Neural progenitor cell (in vitro differentiated cells): ENCODE data around the gene BRD2. TPM values are rescaled to one million over a fixed set of nuclear protein-coding genes. Genes with fewer than 3 reads are reported as not detected.

ENCODE experiments used
- DNase-seq: peaks from one replicate; pipeline ENCODE4 v3.0.0-alpha.2; 2016; ENCODE audit warnings: low spot score
- H2AFZ ChIP-seq: fragments of 200-600 bp; sonication (generic); replicated peaks from 2 replicates; pipeline ENCODE4 v1.6.1; 2016; ENCODE audit warnings: antibody characterized with exemption
- H3F3A ChIP-seq: fragments of 200-600 bp; sonication (generic); 2 replicates; pipeline ENCODE4 v1.6.1; 2016; ENCODE audit warnings: antibody characterized with exemption, low read depth
- H3K27ac ChIP-seq: fragments of 200-600 bp; sonication (generic); 2 replicates; pipeline ENCODE4 v1.5.1; 2016; ENCODE audit warnings: mild to moderate bottlenecking
- H3K27me3 ChIP-seq: fragments of 200-600 bp; sonication (generic); 2 replicates; pipeline ENCODE4 v1.6.1; 2016; ENCODE audit warnings: mild to moderate bottlenecking, moderate library complexity
- H3K36me3 ChIP-seq: fragments of 200-600 bp; sonication (generic); 2 replicates; pipeline ENCODE4 v1.5.1; 2016
- H3K4me1 ChIP-seq: fragments of 200-600 bp; sonication (generic); 2 replicates; pipeline ENCODE4 v1.6.1; 2016; ENCODE audit warnings: mixed run types
- H3K4me2 ChIP-seq: fragments of 200-600 bp; sonication (generic); 2 replicates; pipeline ENCODE4 v1.6.1; 2016
- H3K4me3 ChIP-seq: fragments of 200-600 bp; sonication (generic); 2 replicates; pipeline ENCODE4 v1.5.1; 2016
- H3K79me2 ChIP-seq: fragments of 200-600 bp; sonication (generic); 2 replicates; pipeline ENCODE4 v1.6.1; 2016; ENCODE audit warnings: low read depth
- H3K9ac ChIP-seq: fragments of 200-600 bp; sonication (generic); 2 replicates; pipeline ENCODE4 v1.6.1; 2016
- H3K9me3 ChIP-seq: fragments of 200-600 bp; sonication (generic); 2 replicates; pipeline ENCODE4 v1.5.1; 2016; ENCODE audit warnings: low read depth
- H4K20me1 ChIP-seq: fragments of 200-600 bp; sonication (generic); 2 replicates; pipeline ENCODE4 v1.6.1; 2016; ENCODE audit warnings: low read depth
- H3K27ac Mint-ChIP-seq: 3 replicates; pipeline ENCODE4 v1.8.0; 2021; ENCODE audit warnings: mixed read lengths
- H3K27me3 Mint-ChIP-seq: 2 replicates; pipeline ENCODE4 v1.8.0; 2022; ENCODE audit warnings: low read depth, mild to moderate bottlenecking, inconsistent platforms, moderate library complexity, mixed read lengths; ENCODE audit not compliant: insufficient read depth
- H3K36me3 Mint-ChIP-seq: 3 replicates; pipeline ENCODE4 v1.8.0; 2021; ENCODE audit warnings: mixed read lengths
- H3K4me1 Mint-ChIP-seq: 3 replicates; pipeline ENCODE4 v1.8.0; 2021; ENCODE audit warnings: mixed read lengths
- H3K4me3 Mint-ChIP-seq: 3 replicates; pipeline ENCODE4 v1.8.0; 2021; ENCODE audit warnings: mild to moderate bottlenecking, moderate library complexity, mixed read lengths
- H3K9me3 Mint-ChIP-seq: 3 replicates; pipeline ENCODE4 v1.8.0; 2020; ENCODE audit warnings: mixed read lengths
- EZH2 ChIP-seq: fragments of 200-600 bp; sonication (generic); IDR thresholded peaks from 2 replicates; pipeline ENCODE4 v1.6.1; 2017; ENCODE audit warnings: antibody characterized with exemption, mild to moderate bottlenecking, moderate library complexity
- EZH2phosphoT487 ChIP-seq: fragments of 200-600 bp; sonication (generic); IDR thresholded peaks from 2 replicates; pipeline ENCODE4 v1.6.1; 2017; ENCODE audit warnings: antibody characterized with exemption
- total RNA-seq: library from RNA; depleted of rRNA; stranded (reverse); fragments of >200 nt; gene quantifications from 2 replicates; pipeline ENCODE4 v1.2.3, GENCODE V29; 2015; ENCODE audit warnings: low replicate concordance
- TF ChIP-seq, protein P1 (sequence below): fragments of 200-600 bp; sonication (generic); IDR thresholded peaks from 2 replicates; pipeline ENCODE4 v1.5.1; 2017; ENCODE audit warnings: antibody characterized with exemption, mild to moderate bottlenecking

The BRD2 gene
- total RNA-seq, 1 donor from 2014 or later, result 202 TPM

DNA sequence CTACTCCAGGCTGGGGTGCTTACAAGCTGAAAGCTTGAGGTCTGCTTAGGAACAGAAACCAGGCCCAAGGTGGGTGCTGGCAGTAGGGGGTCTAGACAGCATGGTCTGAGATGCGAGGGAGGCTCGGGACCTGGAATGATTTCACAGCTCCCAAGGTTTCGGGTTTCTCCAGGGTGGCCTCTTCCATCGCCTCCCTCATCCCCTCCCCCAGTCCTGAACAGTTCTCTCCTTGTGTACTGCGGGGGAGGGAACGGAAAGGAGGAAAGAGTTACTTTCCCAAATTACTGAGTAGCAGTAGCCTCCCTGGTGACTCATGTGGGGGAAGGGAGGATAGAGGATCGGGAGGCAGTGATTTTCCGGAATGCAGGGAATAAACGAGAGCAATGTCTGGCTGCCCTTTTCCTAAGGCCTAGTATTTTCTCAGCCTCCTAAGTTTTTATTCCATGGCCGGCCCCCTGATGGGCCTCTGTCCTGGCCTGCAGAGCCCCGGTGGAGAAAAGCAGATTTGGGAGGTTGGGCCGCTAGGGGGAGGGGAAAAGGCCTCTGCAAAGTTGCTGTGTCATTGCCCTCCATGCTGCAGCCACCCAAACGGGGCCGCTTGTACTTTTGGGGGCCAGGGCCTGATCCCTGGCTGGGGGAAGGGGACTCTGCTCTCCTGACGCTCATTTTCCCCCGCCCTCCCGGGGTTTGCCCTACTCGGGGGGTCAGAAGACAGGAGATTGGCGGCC, 1.5 kb downstream of the BRD2 start:
- peaks cover 37% of the 10 kb centered on the region for H4K20me1 ChIP-seq
- peak; percentile 92 for DNase-seq
- TF ChIP-seq EZH2 (no peak), EZH2phosphoT487 (no peak)
- TF ChIP-seq, protein P1, sequence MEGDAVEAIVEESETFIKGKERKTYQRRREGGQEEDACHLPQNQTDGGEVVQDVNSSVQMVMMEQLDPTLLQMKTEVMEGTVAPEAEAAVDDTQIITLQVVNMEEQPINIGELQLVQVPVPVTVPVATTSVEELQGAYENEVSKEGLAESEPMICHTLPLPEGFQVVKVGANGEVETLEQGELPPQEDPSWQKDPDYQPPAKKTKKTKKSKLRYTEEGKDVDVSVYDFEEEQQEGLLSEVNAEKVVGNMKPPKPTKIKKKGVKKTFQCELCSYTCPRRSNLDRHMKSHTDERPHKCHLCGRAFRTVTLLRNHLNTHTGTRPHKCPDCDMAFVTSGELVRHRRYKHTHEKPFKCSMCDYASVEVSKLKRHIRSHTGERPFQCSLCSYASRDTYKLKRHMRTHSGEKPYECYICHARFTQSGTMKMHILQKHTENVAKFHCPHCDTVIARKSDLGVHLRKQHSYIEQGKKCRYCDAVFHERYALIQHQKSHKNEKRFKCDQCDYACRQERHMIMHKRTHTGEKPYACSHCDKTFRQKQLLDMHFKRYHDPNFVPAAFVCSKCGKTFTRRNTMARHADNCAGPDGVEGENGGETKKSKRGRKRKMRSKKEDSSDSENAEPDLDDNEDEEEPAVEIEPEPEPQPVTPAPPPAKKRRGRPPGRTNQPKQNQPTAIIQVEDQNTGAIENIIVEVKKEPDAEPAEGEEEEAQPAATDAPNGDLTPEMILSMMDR, result peak; percentile 60
- peak overlapping the region; percentile 100 for H3K27ac ChIP-seq
- Mint-ChIP-seq H3K36me3 (peaks cover 19% of the 10 kb centered on the region), H3K4me1 (peaks cover 29% of the 10 kb centered on the region), H3K4me3 (peak overlapping the region; percentile 94), H3K9me3 (no peaks in the 10 kb centered on the region), H3K27me3 (peaks cover 11% of the 10 kb centered on the region), H3K27ac (peak overlapping the region; percentile 100)
- H3K79me2 ChIP-seq, result peaks cover 82% of the 10 kb centered on the region
- H3F3A ChIP-seq, result peaks cover 66% of the 10 kb centered on the region
- H3K27me3 ChIP-seq, result no peaks in the 10 kb centered on the region
- peak overlapping the region; percentile 82 for H3K4me2 ChIP-seq
- peak overlapping the region; percentile 90 for H3K9ac ChIP-seq
- peaks cover 12% of the 10 kb centered on the region for H3K4me1 ChIP-seq
- peak overlapping the region; percentile 68 for H3K4me3 ChIP-seq
- H3K36me3 ChIP-seq, result peaks cover 7% of the 10 kb centered on the region
- no peaks in the 10 kb centered on the region for H3K9me3 ChIP-seq
- H2AFZ ChIP-seq, result no peak overlapping the region

GRCh38 chr6:32970413-32971241, 2.2 kb downstream of the BRD2 start:
- peaks cover 89% of the 10 kb centered on the region for H3K79me2 ChIP-seq
- H4K20me1 ChIP-seq, result peaks cover 45% of the 10 kb centered on the region
- no peaks in the 10 kb centered on the region for H3K9me3 ChIP-seq

GRCh38 chr6:32971242-32971580, 2.8 kb downstream of the BRD2 start:
- H3K9me3 Mint-ChIP-seq, result no peaks in the 10 kb centered on the region
- peaks cover 35% of the 10 kb centered on the region for H3K4me1 Mint-ChIP-seq
- peak overlapping the region; percentile 82 for H3K4me2 ChIP-seq
- no peak for DNase-seq
- no peaks in the 10 kb centered on the region for H3K9me3 ChIP-seq
- peak overlapping the region; percentile 94 for H3K4me3 Mint-ChIP-seq
- no peaks in the 10 kb centered on the region for H3K27me3 ChIP-seq
- peaks cover 51% of the 10 kb centered on the region for H4K20me1 ChIP-seq
- H3K27ac Mint-ChIP-seq, result peak overlapping the region; percentile 99
- peaks cover 11% of the 10 kb centered on the region for H3K27me3 Mint-ChIP-seq
- no peak for TF ChIP-seq EZH2phosphoT487
- TF ChIP-seq, protein P1, result no peak
- TF ChIP-seq EZH2, result no peak
- H3K4me3 ChIP-seq, result peak overlapping the region; percentile 68
- H3K27ac ChIP-seq, result peak overlapping the region; percentile 100
- peak overlapping the region; percentile 90 for H3K9ac ChIP-seq
- H3K79me2 ChIP-seq, result peaks cover 89% of the 10 kb centered on the region
- peaks cover 79% of the 10 kb centered on the region for H3F3A ChIP-seq
- no peak overlapping the region for H2AFZ ChIP-seq
- H3K36me3 Mint-ChIP-seq, result peaks cover 33% of the 10 kb centered on the region
- H3K36me3 ChIP-seq, result peaks cover 15% of the 10 kb centered on the region
- peaks cover 22% of the 10 kb centered on the region for H3K4me1 ChIP-seq

More at GRCh38 chr6:32970413-32971241, 2.2 kb downstream of the BRD2 start:
- Histone ChIP-seq H3K27ac (peak overlapping the region; percentile 100), H3K4me1 (peaks cover 20% of the 10 kb centered on the region), H3K4me2 (peak overlapping the region; percentile 82), H3F3A (peaks cover 73% of the 10 kb centered on the region), H3K27me3 (no peaks in the 10 kb centered on the region), H2AFZ (no peak overlapping the region), H3K36me3 (peaks cover 12% of the 10 kb centered on the region), H3K9ac (peak overlapping the region; percentile 90), H3K4me3 (peak overlapping the region; percentile 68)
- no peaks in the 10 kb centered on the region for H3K9me3 Mint-ChIP-seq
- TF ChIP-seq, protein P1, result no peak
- TF ChIP-seq EZH2, result no peak
- H3K4me3 Mint-ChIP-seq, result peak overlapping the region; percentile 94
- peaks cover 11% of the 10 kb centered on the region for H3K27me3 Mint-ChIP-seq
- H3K27ac Mint-ChIP-seq, result peak overlapping the region; percentile 100
- DNase-seq, result peak; percentile 90
- H3K4me1 Mint-ChIP-seq, result peaks cover 33% of the 10 kb centered on the region
- H3K36me3 Mint-ChIP-seq, result peaks cover 27% of the 10 kb centered on the region
